Middle frontal gyrus (tissue), 1 donor: ENCODE data around the gene CD83.
"Not testable (repeated sequence)": the region's sequence is repeated elsewhere in the genome, so short reads cannot be mapped to it uniquely, and the experiment has no call there.

Experiments used
- DNase-seq: peaks from one replicate; pipeline ENCODE4 v3.0.0-alpha.2; 2015; ENCODE audit warnings: low spot score; ENCODE audit errors: extremely low spot score

Gene CD83

GRCh38 chr6:14147891-14148290, 30.3 kb downstream of the CD83 start:
- no peak for DNase-seq

DNA sequence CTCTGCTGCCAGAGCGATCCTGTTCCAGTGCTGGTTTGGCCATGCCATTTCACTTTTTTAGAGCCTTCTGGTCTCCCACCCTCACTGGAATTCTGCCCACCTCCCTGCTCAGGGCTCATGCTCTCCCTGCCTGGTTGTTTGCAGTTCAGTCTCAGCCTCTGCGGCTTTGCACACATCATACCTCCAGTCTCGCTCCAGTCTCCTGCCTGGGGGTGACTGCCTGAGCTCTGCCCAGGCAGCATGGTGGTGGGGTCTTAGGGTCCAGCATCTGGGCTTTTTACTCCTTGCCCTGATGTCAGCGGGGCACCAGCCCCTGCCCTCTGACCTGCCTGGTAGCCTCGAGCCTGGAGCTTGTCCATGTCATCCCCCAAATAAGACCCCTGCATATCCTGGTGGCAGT, 30.9 kb downstream of the CD83 start:
- no peak for DNase-seq

- DNase-seq = no peak
Measured at GRCh38 chr6:14149053-14149738, 31.6 kb downstream of the CD83 start.

GRCh38 chr6:14149739-14150130, 32.2 kb downstream of the CD83 start:
- no peak for DNase-seq

DNA sequence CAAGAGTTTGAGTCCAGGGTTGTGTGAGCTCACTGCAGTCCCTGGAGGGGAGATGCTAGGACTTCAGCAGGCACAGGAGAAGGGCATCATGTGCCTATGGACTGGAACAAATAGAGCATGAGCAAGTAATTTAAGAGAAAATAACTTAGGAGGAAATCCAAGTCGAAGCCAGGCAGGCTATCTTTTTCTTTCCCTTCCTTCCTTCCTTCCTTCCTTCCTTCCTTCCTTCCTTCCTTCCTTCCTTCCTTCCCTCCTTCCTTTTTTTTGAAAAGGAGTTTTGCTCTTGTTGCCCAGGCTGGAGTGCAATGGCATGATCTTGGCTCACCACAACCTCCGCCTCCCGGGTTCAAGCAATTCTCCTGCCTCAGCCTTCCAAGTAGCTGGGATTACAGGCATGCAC, 33.7 kb downstream of the CD83 start:
- not testable (repeated sequence) for DNase-seq

- DNase-seq = no peak
Measured at GRCh38 chr6:14151773-14152172, 34.2 kb downstream of the CD83 start.

DNA sequence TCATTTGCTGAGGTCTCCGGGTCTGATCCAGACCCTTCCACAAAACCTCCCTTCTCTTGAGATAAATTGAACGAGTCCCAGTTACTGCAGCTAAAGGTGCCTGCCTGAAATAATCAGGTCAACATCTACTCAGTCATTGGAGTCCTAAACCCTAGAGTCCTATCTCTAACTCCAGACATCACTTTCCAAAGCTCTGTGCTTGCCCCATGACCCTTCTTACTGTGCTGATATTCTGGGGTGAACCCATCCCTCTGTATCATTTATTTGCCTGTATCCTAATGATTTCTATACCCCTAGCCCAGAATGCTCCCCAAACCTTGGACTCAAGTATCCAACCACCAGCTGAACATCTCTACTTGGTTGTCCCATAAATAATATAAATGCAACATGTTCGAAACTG, 35.7 kb downstream of the CD83 start:
- no peak for DNase-seq

GRCh38 chr6:14159090-14159489, 41.5 kb downstream of the CD83 start:
- DNase-seq = no peak

DNA sequence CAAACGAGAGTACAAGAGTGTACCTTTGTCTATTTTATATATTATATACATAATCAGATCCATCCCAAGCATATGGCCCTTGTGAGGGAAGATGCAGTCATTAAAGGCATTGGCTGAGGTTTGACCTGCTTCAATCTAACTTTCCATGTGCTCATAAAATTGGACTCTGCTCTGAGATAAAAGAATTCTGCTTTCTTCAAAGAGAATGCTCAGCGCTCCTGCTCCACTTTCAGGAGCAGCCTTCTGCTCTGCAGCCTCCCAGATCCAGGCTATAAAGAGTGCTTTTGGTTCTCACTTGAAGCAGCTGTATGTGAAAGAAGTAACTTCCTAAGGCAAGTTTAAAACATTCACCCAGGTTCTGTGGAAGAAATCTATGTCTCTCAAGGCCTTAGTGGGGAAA, 45.3 kb downstream of the CD83 start:
- no peak for DNase-seq

DNA sequence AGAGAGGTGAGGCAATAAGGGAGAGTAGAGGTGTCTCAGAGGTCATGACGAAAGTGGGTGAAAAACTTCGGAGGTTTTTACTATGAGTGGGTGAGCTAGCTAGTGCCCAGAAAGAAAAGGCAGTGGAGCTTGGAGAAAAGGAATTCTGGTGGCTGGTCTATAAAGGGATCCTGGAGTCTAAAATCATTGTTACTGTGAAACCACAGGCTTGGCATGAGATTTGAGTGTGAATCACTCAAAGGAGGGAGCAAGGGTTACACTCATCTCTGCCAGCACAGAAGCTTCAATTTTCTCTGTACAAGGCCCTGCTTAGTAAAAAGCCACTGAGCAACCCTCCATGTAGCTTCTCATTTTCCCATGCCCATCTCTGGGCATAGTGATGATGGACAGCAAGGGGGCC, 47.5 kb downstream of the CD83 start:
- DNase-seq = no peak

GRCh38 chr6:14166839-14167238, 49.3 kb downstream of the CD83 start:
- DNase-seq = no peak

DNA sequence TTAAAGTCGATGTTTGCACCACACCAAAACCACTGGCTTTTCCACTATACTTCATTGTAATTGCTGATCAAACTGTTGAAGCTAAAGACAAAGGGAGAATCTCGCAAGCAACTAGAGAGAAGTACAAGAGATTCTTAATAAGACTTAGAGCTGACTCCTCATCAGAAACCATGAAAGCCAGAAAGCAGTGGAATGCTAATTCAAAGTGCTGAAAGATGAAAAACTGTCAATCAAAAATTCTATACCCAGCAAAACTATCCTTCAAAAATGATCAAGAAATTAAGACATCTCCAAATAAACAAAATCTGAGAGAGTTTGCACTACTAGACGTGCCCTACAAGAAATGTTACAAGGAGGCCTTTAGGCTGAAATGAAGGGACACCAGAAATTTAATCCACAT, 52.6 kb downstream of the CD83 start:
- no peak for DNase-seq

DNA sequence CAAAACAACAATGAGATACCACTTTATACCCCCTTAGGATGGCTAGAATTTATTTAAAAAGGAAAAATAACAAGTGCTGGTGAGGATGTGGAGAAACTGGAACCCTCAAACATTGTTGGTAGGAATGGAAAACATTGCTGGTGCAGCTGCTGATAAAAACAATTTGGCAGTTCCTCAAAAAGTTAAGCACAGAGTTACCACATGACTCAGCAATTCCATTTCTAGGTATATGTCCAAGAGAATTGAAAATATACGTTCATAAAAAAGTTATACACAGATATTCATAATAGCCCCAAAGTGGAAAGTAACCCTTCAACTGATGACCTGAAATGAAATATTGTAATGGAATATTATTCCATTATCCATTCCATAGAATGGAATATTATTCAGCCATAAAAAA, 55.0 kb downstream of the CD83 start:
- DNase-seq = no peak

- no peak for DNase-seq
Measured at GRCh38 chr6:14174226-14174625, 56.7 kb downstream of the CD83 start.

- no peak for DNase-seq
Measured at GRCh38 chr6:14174996-14175395, 57.4 kb downstream of the CD83 start.

- DNase-seq = no peak
Measured at GRCh38 chr6:14176429-14176828, 58.9 kb downstream of the CD83 start.

DNA sequence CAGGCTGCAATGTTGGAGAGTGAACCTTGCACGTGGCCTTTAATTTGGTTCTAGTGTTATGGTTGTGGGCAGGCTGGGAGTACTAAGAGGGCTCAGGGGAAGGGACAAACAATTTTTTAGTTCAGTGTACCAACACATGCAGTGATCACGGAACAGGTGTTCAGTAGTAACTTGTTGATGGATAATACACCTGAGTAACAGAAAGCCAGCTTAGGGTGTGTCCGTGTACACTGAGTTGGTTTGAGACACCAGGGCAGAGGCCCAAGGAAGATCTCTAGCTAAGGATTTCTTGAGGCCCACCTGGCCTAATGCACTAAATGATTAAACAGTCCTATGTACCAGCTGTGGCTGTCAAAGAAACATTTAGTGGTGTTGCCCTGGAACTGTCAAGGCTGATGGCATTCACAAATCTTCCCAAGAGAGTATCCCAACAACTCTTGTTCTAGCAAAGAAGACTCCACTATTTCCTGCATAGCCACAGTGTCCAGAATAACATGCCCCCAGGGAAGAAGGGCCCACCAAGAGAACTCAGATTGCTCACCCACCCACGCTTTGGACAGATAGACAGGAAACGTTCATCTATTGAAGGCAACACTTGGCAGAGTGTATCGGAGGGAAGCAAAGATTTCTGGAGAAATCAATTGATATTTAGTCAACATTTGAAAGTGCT, 60.0 kb downstream of the CD83 start:
- DNase-seq = no peak

- DNase-seq = no peak
Measured at GRCh38 chr6:14178083-14178445, 60.5 kb downstream of the CD83 start.

- DNase-seq = no peak
Measured at GRCh38 chr6:14180609-14181008, 63.0 kb downstream of the CD83 start.

DNA sequence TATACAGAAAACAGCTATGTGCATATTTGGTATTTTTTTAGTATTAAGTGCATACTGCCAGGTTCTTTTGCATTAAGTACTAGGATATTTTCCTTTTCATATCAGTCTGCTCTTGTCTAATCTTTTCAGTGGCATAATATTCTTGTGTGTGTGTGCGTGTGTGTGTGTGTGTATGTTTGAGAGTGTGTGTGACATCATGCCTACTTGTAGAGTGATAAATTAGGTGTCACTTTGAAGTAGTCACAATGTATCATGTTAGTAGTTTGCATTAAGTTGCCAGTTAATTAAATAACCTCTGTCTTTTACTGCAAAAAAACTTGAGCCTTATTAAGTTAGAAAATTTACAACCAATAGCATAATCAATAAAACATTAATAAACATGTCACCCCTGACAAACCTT, 65.3 kb downstream of the CD83 start:
- no peak for DNase-seq
